Upper lobe of left lung (tissue), 4 donors: ENCODE measurements around the gene RNF207.

Experiments used
- POLR2A ChIP-seq, 4 donors: fragments of 450-650 bp; IDR thresholded peaks; one replicate each; pipeline ENCODE4 v1.5.1; 2016 to 2017; ENCODE audit warnings: antibody characterized with exemption in 4 of 4, mild to moderate bottlenecking in 2 of 4
- POLR2AphosphoS5 ChIP-seq, 2 donors: sonication (generic); formaldehyde crosslinking; IDR thresholded peaks; one replicate each; pipeline ENCODE4 v1.5.1; 2017; ENCODE audit warnings: antibody characterized with exemption in 2 of 2
- TF ChIP-seq, protein P1 (sequence below), 6 experiments: fragments of 450-650 bp in 4 of 6; fragments of 200-600 bp in 2 of 6; sonication (generic) in 2 of 6; IDR thresholded peaks; one replicate each; pipeline ENCODE4 v1.5.1; 2016 to 2019; ENCODE audit warnings: antibody characterized with exemption in 6 of 6

DNA sequence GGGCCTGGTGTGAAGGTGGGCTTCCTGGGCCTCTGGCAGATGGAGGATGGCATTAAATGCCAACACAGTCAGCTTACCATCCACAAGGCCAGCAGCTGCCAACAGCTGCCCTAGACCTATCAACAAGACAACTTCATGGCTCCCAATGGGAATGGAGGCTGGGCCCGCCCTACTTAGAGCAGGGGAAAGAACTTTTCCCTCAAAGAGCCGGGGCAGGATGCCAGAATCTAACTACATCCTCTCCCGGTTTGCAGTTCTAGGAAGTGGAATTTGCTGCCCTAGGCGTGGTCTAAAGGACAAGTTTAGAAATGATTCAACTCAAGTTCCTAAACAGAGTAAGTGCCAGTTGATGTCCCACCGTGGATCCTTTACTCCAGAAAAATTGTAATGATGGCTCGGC lies 16.7 kb downstream of the RNF207 start:
- TF ChIP-seq, protein P1, sequence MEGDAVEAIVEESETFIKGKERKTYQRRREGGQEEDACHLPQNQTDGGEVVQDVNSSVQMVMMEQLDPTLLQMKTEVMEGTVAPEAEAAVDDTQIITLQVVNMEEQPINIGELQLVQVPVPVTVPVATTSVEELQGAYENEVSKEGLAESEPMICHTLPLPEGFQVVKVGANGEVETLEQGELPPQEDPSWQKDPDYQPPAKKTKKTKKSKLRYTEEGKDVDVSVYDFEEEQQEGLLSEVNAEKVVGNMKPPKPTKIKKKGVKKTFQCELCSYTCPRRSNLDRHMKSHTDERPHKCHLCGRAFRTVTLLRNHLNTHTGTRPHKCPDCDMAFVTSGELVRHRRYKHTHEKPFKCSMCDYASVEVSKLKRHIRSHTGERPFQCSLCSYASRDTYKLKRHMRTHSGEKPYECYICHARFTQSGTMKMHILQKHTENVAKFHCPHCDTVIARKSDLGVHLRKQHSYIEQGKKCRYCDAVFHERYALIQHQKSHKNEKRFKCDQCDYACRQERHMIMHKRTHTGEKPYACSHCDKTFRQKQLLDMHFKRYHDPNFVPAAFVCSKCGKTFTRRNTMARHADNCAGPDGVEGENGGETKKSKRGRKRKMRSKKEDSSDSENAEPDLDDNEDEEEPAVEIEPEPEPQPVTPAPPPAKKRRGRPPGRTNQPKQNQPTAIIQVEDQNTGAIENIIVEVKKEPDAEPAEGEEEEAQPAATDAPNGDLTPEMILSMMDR (IDR thresholded peaks at IDR 0.05) = no peak
- TF ChIP-seq POLR2A (IDR thresholded peaks at IDR 0.05) (no peak), POLR2AphosphoS5 (IDR thresholded peaks at IDR 0.05) (no peak)
